BLaER1 (cell line): Measurements from ENCODE around the gene FPR1.

Experiments
- H3K27ac ChIP-seq: shearing (Covaris generic); formaldehyde crosslinking; 2 replicates; pipeline ENCODE4 v1.8.1; 2022
- H3K27me3 ChIP-seq: shearing (Covaris generic); formaldehyde crosslinking; 2 replicates; pipeline ENCODE4 v1.8.1; 2022
- H3K36me3 ChIP-seq: shearing (Covaris generic); formaldehyde crosslinking; 2 replicates; pipeline ENCODE4 v1.8.1; 2022
- H3K4me1 ChIP-seq: shearing (Covaris generic); formaldehyde crosslinking; 2 replicates; pipeline ENCODE4 v1.8.1; 2022
- H3K4me2 ChIP-seq: shearing (Covaris generic); formaldehyde crosslinking; 2 replicates; pipeline ENCODE4 v1.8.1; 2022
- H3K4me3 ChIP-seq: shearing (Covaris generic); formaldehyde crosslinking; 2 replicates; pipeline ENCODE4 v1.8.1; 2022
- H3K9ac ChIP-seq: shearing (Covaris generic); formaldehyde crosslinking; 2 replicates; pipeline ENCODE4 v1.8.1; 2022
- H3K9me3 ChIP-seq: shearing (Covaris generic); formaldehyde crosslinking; 2 replicates; pipeline ENCODE4 v1.8.1; 2022
- H4K20me1 ChIP-seq: shearing (Covaris generic); formaldehyde crosslinking; 2 replicates; pipeline ENCODE4 v1.8.1; 2022
- Cebpa-rat ChIP-seq: shearing (Covaris generic); IDR thresholded peaks from 2 replicates; pipeline ENCODE4 v1.8.1; 2022

Gene FPR1

DNA sequence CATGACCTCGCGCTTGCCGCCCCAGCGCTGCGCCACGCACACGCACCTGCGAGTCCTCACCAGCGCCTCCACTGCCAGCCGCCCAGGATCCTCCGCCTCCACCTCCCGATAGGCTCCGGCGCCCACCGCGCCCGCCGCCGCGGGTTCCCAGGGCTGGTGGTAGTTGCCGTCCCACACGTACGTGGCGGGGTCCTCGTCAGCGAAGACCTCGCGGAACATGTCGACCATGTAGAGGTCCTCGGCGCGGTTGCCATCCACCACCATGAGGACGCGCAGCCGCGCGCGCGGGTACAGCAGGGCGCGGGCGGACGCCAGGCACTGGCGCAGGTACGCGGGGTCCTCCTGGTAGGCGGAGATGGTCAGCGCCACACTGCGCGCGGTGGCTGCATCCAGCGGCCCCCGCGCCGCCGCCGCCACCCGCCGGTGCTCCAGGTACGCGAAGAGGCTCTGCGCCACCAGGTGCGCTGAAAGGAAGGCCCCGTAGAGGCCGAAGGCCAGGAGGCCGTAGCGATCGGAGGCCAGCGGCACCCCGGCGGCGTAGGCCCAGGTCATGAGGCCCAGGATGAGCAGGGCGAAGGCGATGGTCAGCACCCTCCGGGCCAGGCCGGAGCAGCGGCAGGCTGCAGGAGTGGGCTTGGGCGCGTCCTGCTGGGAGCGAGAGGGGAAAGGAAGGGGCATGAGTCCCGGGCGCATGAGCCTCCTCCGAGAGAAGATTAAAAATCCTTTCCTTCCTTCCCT is 32.3 kb downstream of the FPR1 start:
- Histone ChIP-seq H3K4me1 (peaks cover 28% of the 10 kb centered on the region), H3K36me3 (no peaks in the 10 kb centered on the region), H3K27me3 (no peaks in the 10 kb centered on the region), H3K9me3 (0 out of 2 replicates have a peak, but pooled peaks cover 9% of the 10 kb centered on the region), H4K20me1 (no peaks in the 10 kb centered on the region), H3K4me2 (no peak overlapping the region), H3K27ac (no peak overlapping the region), H3K9ac (no peak overlapping the region), H3K4me3 (no peak overlapping the region)
- TF ChIP-seq Cebpa-rat = no peak

DNA sequence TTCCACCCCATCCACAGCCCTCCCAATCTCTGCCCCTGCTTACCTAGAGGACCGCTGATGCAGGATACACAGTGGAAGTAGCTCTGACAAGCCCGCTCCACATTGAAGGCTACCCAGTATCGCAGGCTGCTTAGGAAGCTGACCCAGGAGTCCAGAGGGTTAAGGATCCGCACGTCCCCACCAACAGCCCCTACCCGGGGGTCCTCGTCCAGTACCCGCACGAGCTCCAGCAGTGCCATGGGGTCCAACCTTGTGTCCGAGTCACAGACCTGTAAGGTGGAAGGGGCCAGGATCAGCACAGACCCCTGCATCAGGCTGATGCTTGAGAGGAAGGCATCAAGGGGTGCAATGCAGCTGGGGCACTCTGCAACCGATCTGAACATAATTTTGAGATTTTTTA is 34.8 kb downstream of the FPR1 start:
- Histone ChIP-seq H3K9me3 (peaks cover 14% of the 10 kb centered on the region; the same call in 1 of the 2 replicates), H3K27me3 (no peaks in the 10 kb centered on the region), H3K4me1 (peaks cover 18% of the 10 kb centered on the region), H3K9ac (no peak overlapping the region), H3K27ac (no peak overlapping the region), H3K4me2 (no peak overlapping the region), H3K4me3 (no peak overlapping the region), H4K20me1 (no peaks in the 10 kb centered on the region), H3K36me3 (peaks cover 8% of the 10 kb centered on the region; the same call in 1 of the 2 replicates)
- TF ChIP-seq Cebpa-rat = no peak

DNA sequence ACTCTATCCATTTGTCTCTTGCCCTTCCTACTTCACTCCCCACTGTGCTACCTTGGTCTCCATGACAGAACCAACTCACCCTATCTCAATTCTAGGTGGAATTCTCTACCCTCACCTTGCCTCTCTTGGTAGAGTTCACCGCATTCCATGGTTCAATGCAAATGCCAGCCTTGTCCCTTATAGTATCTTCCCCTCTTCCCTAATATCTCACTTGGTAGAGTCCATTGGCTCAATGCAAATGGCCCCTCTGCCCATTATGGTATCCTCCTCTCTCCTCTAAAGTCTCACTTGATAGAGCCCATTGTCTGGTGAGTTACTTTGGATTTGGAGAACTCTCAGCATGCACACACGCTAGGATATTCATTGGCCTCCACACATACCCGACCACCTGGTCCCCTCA is 35.8 kb downstream of the FPR1 start:
- H3K9me3 ChIP-seq = peaks cover 14% of the 10 kb centered on the region; the same call in 1 of the 2 replicates
- H3K36me3 ChIP-seq = peaks cover 8% of the 10 kb centered on the region; the same call in 1 of the 2 replicates
- H3K4me3 ChIP-seq = no peak overlapping the region
- H3K27me3 ChIP-seq = no peaks in the 10 kb centered on the region
- no peak overlapping the region for H3K9ac ChIP-seq
- TF ChIP-seq Cebpa-rat = no peak
- no peak overlapping the region for H3K4me2 ChIP-seq
- H3K27ac ChIP-seq = no peak overlapping the region
- H3K4me1 ChIP-seq = peaks cover 25% of the 10 kb centered on the region
- H4K20me1 ChIP-seq = no peaks in the 10 kb centered on the region

DNA sequence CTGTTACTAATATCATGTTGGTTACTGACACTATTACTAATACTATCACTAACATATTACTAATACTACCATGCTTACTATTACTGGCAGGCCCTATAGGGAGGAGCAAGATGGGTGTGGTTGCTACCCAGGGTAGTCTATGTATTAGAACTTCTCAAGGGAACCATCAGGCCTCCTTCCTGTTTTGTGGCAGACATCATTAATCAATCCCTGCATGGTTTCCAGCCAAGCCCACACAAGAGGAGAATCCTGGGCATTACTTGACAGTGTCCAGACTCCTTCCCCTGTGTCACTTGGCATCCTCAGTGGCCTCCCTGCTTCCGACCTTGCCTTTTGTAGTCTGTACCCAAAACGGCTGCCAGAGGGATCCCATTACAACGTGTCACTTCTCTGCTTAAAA is 36.8 kb downstream of the FPR1 start:
- TF ChIP-seq Cebpa-rat = no peak
- Histone ChIP-seq H3K9ac (no peak overlapping the region), H3K27me3 (no peaks in the 10 kb centered on the region), H3K9me3 (peaks cover 14% of the 10 kb centered on the region; the same call in 1 of the 2 replicates), H3K4me3 (no peak overlapping the region), H3K4me1 (peaks cover 35% of the 10 kb centered on the region), H4K20me1 (no peaks in the 10 kb centered on the region), H3K4me2 (no peak overlapping the region), H3K36me3 (peaks cover 8% of the 10 kb centered on the region; the same call in 1 of the 2 replicates), H3K27ac (no peak overlapping the region)

DNA sequence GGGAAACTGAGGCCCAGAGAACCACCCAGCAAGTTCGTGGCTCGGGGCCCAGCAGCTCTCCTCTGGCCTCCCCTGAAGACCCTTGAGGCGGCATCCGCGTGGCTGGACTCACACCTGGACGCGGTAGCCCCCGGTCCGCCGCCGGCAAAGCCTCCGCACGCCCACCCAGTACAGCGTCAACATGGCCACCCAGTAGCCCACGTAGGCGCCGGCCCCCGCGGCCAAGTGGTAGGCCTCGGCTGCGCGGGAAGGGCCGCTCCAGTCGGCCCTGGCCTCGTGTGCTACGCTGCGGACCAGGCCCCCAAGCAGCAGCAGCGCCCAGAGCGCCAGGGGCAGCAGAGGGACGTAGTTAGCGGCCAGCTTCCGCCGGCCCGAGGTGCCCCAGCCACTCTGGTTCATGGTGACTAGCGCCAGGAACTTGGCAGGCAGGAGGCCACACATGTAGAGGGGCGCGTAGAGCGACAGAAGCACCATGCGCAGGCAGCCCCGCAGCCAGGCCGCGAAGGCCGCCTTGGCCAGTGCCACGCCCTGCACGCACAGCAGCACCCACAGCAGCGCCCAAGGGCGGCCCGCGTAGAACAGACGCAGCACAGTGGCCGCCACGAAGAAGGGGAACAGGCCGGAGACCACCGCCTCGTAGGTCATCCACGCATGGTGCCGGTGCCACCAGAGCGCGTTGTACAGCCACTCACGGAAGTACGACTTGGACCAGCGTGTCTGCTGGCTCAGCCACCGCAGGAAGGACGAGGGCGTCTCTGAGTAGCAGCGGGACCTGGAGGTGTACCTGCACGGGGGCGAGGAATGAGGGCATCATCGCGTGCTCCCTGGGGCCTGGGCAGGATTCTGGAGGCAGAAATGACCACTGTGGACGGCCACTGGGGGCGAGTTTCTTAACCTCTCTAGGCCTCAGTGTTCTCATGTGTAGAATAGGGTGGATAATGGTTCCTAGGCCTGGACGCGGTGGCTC is 38.1 kb downstream of the FPR1 start:
- H3K27me3 ChIP-seq = no peaks in the 10 kb centered on the region
- H3K4me3 ChIP-seq = no peak overlapping the region
- no peak overlapping the region for H3K27ac ChIP-seq
- H3K9ac ChIP-seq = no peak overlapping the region
- peaks cover 47% of the 10 kb centered on the region for H3K4me1 ChIP-seq
- no peak overlapping the region for H3K4me2 ChIP-seq
- peaks cover 8% of the 10 kb centered on the region; the same call in 1 of the 2 replicates for H3K36me3 ChIP-seq
- H3K9me3 ChIP-seq = peaks cover 6% of the 10 kb centered on the region; the same call in 1 of the 2 replicates
- TF ChIP-seq Cebpa-rat = no peak
- H4K20me1 ChIP-seq = no peaks in the 10 kb centered on the region

DNA sequence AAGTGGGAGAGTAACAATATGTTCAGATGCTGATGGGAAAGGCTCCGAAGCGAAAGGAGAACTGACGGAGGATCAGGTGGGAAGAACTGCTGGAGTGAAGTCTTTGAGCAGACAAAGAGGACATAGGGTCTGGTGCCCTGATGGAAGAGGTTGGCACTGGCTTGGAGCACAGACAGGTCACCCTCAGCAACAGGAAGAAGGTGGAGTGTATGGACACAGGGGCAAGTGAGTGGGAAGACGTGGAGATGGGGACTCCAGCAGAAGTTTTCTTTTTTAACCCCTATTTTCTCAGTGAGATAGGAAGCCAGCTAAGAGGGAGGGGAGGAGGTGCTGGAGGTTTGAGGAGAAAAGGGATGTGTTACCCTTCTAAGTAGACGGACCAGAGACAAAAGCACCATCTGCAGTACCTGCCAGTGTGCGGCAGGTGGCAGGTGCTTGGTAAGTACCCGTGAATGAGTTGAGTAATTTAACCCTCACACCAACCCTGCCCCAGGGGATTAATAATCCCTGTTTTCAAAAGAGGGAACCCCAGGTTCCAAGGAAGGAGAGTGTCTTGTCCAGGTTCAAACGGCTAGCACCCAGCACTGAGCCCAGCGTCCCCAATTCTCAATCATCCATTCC is 39.1 kb downstream of the FPR1 start:
- H3K4me1 ChIP-seq = peaks cover 47% of the 10 kb centered on the region
- H3K36me3 ChIP-seq = peaks cover 14% of the 10 kb centered on the region
- TF ChIP-seq Cebpa-rat = no peak
- peaks cover 6% of the 10 kb centered on the region; the same call in 1 of the 2 replicates for H3K9me3 ChIP-seq
- H3K27ac ChIP-seq = no peak overlapping the region
- H3K4me3 ChIP-seq = no peak overlapping the region
- no peak overlapping the region for H3K9ac ChIP-seq
- no peaks in the 10 kb centered on the region for H3K27me3 ChIP-seq
- 0 out of 2 replicates have a peak overlapping the region, but pooled peaks have one; percentile 72 for H3K4me2 ChIP-seq
- H4K20me1 ChIP-seq = no peaks in the 10 kb centered on the region

DNA sequence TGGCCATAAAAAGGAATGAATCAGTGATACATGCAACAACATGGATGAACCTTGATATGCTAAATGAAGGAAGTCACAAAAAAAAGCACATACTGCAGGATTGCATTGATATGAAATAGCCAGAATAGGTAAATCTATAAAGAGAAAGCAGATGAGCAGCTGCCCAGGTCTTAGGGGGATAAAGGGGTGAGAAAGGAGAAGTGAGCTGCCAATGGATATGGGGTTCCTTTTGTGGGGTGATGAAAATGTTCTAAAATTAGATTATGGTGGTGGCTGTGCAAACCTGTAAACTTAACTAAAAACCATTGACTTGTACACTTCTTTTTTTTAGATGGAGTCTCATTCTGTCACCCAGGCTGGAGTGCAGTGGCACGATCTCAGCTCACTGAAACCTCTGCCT is 40.0 kb downstream of the FPR1 start:
- no peak overlapping the region for H3K27ac ChIP-seq

DNA sequence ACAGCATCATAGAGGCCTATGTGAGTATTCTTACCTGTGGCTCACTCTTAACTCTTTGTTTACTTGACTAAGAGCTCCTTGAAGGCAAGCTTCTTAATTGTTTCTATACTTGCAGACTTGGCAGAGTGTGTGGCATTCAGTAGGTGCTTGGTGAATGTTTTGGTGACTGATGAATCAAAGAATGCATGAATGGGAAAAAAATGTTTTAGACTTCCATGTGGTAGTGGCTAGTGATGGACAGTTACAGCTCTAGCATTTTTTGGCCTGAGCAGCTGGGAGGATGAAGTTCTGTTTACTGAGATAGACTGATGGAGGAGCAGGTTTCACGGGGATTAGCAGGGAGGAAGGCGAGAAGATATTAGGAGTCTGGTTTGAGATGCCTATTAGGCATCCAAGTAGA is 41.5 kb downstream of the FPR1 start:
- H3K4me1 ChIP-seq = peaks cover 55% of the 10 kb centered on the region
- no peak overlapping the region for H3K9ac ChIP-seq
- no peaks in the 10 kb centered on the region for H3K27me3 ChIP-seq
- no peak overlapping the region for H3K4me3 ChIP-seq
- H4K20me1 ChIP-seq = no peaks in the 10 kb centered on the region
- H3K9me3 ChIP-seq = peaks cover 6% of the 10 kb centered on the region; the same call in 1 of the 2 replicates
- peaks cover 31% of the 10 kb centered on the region for H3K36me3 ChIP-seq
- H3K4me2 ChIP-seq = peak overlapping the region; percentile 72
- no peak for TF ChIP-seq Cebpa-rat
- peak overlapping the region; percentile 61; the same call in 1 of the 2 replicates for H3K27ac ChIP-seq

More for the DNA sequence above, 40.0 kb downstream of the FPR1 start:
- Histone ChIP-seq H3K36me3 (peaks cover 22% of the 10 kb centered on the region), H3K27me3 (no peaks in the 10 kb centered on the region), H3K9ac (no peak overlapping the region), H3K4me2 (peak overlapping the region; percentile 72), H4K20me1 (no peaks in the 10 kb centered on the region), H3K9me3 (peaks cover 6% of the 10 kb centered on the region; the same call in 1 of the 2 replicates), H3K4me3 (no peak overlapping the region), H3K4me1 (peaks cover 47% of the 10 kb centered on the region)
- TF ChIP-seq Cebpa-rat = no peak

DNA sequence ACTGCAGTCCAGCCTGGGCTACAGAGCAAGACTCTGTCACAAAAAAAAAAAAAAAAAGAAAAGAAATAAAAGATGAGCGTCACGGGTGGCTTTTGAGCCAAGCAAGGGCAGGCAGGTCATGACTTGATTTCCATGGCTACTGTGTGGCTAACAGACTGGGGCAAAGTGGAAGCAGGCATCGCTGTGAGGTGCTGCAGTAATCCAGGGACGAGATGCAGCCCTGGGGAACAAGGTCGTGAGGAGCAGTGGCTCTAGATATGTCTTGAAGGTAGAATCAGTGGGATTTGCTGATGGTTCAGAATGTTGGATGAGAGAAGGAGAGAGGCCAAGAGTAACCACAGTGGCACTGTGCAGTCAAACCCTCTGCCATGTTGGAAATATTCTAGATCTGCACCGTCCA is 42.1 kb downstream of the FPR1 start:
- no peak overlapping the region for H3K9ac ChIP-seq
- no peak for TF ChIP-seq Cebpa-rat
- H3K27ac ChIP-seq = no peak overlapping the region
- H3K4me3 ChIP-seq = no peak overlapping the region
- peaks cover 59% of the 10 kb centered on the region for H3K4me1 ChIP-seq
- no peaks in the 10 kb centered on the region for H3K27me3 ChIP-seq
- H3K36me3 ChIP-seq = peaks cover 31% of the 10 kb centered on the region
- H3K9me3 ChIP-seq = peaks cover 6% of the 10 kb centered on the region; the same call in 1 of the 2 replicates
- H3K4me2 ChIP-seq = peak overlapping the region; percentile 72
- no peaks in the 10 kb centered on the region for H4K20me1 ChIP-seq
